ENCODE data around the gene CBARP. TPM values are rescaled to one million over a fixed set of nuclear protein-coding genes. Genes with fewer than 3 reads are reported as not detected.

CBARP gene
- polyA plus RNA-seq, 1 of the 3 experiments (the other 2 are of a cell fraction), result 5.1 TPM

- TF ChIP-seq USF1 (IDR thresholded peaks at IDR 0.05; ENCODE audit: borderline replicate concordance, low read depth) (no peak), EZH2phosphoT487 (IDR thresholded peaks at IDR 0.05; ENCODE audit: borderline replicate concordance, low read depth) (no peak), POLR2AphosphoS5 (IDR thresholded peaks at IDR 0.05; ENCODE audit: low read depth, low read length) (no peak), TEAD4 (IDR thresholded peaks at IDR 0.05; ENCODE audit: borderline replicate concordance, insufficient read depth) (no peak), SMC3 (IDR thresholded peaks at IDR 0.05; ENCODE audit: low read depth, low read length) (no peak), RAD21 (IDR thresholded peaks at IDR 0.05; ENCODE audit: low read length) (no peak)
Measured at GRCh38 chr19:1206150-1206863, 31.5 kb downstream of the CBARP start (continued).

- Histone ChIP-seq H3K4me2 (peak within 1 kb of the TSS; percentile 93), H3K79me2 (ENCODE audit: insufficient read depth) (peaks cover 43% of the 10 kb centered on the region), H3K4me1 (ENCODE audit: control insufficient read depth in 1 of 2, insufficient read depth in 2 of 2, low read depth in 1 of 2, low read length in 1 of 2) (peaks cover 8 to 30% of the 10 kb centered on the region in 2 experiments; a peak in 1 of 4 replicates), H2AFZ (ENCODE audit: low read depth) (peak within 1 kb of the TSS; percentile 67; the same call in 1 of the 2 replicates), H3K9me3 (no peaks in the 10 kb centered on the region), H4K20me1 (ENCODE audit: insufficient read depth) (peaks cover 27% of the 10 kb centered on the region), H3K9me2 (no peaks in the 10 kb centered on the region), H3K36me3 (replicated peaks in 1 of 2; ENCODE audit: control insufficient read depth in 1 of 2, insufficient read depth in 2 of 2, low read length in 1 of 2) (peaks cover 4 to 5% of the 10 kb centered on the region in 2 experiments), H3K27ac (ENCODE audit: low read depth in 2 of 2, low read length in 1 of 2) (peak within 1 kb of the TSS; percentile 47 to 49; a peak in 3 of 4 replicates), H3K9ac (peak within 1 kb of the TSS; percentile 84), H3K4me3 (ENCODE audit: low read depth in 2 of 2, low read length in 1 of 2) (peak within 1 kb of the TSS; percentile 65 to 85), H3K27me3 (ENCODE audit: insufficient read depth) (no peaks in the 10 kb centered on the region), H3F3A (replicated peaks; ENCODE audit: insufficient read depth) (peaks cover 27% of the 10 kb centered on the region)
- peak; percentile 99 for DNase-seq
- 52% methylated on average over 8 of the region's 114 CpGs for WGBS (ENCODE audit: low lambda C conversion rate)
- ChIA-PET POLR2A (no interaction called here), CTCF (interaction anchor here (0.6 to 2.8 kb wide), 2 partner anchors 11 to 92 kb away, joined by 3 to 19 read pairs; no protein-coding TSS in a partner anchor)
- TF ChIP-seq RXRA (IDR thresholded peaks at IDR 0.05; ENCODE audit: borderline replicate concordance, low read depth), result no peak
- no peak for TF ChIP-seq FOXM1 (IDR thresholded peaks at IDR 0.05; ENCODE audit: low read depth)
- peak; percentile 90 for TF ChIP-seq CHD2 (IDR thresholded peaks at IDR 0.05; ENCODE audit: low read length, partially characterized antibody)
- TF ChIP-seq CTCF (IDR thresholded peaks at IDR 0.05), result no peak
- no peak for TF ChIP-seq NFIC (IDR thresholded peaks at IDR 0.05; ENCODE audit: borderline replicate concordance)
- peak; percentile 95 for TF ChIP-seq TAF1 (IDR thresholded peaks at IDR 0.05; ENCODE audit: borderline replicate concordance, low read depth, low read length)
- TF ChIP-seq TCF12 (IDR thresholded peaks at IDR 0.05), result no peak
- TF ChIP-seq GATA2 (CRISPR knock-in tag; IDR thresholded peaks at IDR 0.05), result no peak
- no peak for TF ChIP-seq FOSL2 (IDR thresholded peaks at IDR 0.05; ENCODE audit: borderline replicate concordance, low read depth)
- no peak for TF ChIP-seq SMC3 (IDR thresholded peaks at IDR 0.05; ENCODE audit: low read depth, low read length)
- TF ChIP-seq RCOR1 (IDR thresholded peaks at IDR 0.05; ENCODE audit: low read length), result no peak
- TF ChIP-seq PBX3 (IDR thresholded peaks at IDR 0.05), result peak; percentile 99
- TF ChIP-seq EZH2phosphoT487 (IDR thresholded peaks at IDR 0.05; ENCODE audit: borderline replicate concordance, low read depth), result no peak
- no peak for TF ChIP-seq ELF1 (IDR thresholded peaks at IDR 0.05)
- TF ChIP-seq MAX (IDR thresholded peaks at IDR 0.05; ENCODE audit: low read depth), result peak; percentile 49
- no peak for TF ChIP-seq USF1 (IDR thresholded peaks at IDR 0.05; ENCODE audit: borderline replicate concordance, low read depth)
Measured at GRCh38 chr19:1205114-1206099, 32.4 kb downstream of the CBARP start, which contains the start of gene STK11. Gene STK11, plus strand, starts transcription at chr19:1205778. Its CDS starts 1,136 bp downstream, at chr19:1206914.

Data from SK-N-SH (cell line).